ENCODE results near the gene RAB6B.

- TF ChIP-seq YY1 (IDR thresholded peaks at IDR 0.05; ENCODE audit: insufficient read depth, insufficient read length) (no peak), ZNF274 (IDR thresholded peaks at IDR 0.05; ENCODE audit: low read depth, low read length) (no peak), SUZ12 (IDR thresholded peaks at IDR 0.05; ENCODE audit: extremely low read depth, insufficient read depth, insufficient read length) (no peak)
Observed at GRCh38 chr3:133831966-133832801, 63.5 kb downstream of the RAB6B start.
